Measurements from ENCODE around the gene CPXM2.
"Not testable (repeated sequence)": the region's sequence is repeated elsewhere in the genome, so short reads cannot be mapped to it uniquely, and the experiment has no call there.

Gene CPXM2

GRCh38 chr10:123766761-123767160 is 124.8 kb downstream of the CPXM2 start:
- DNase-seq = no peak

- no peak for DNase-seq
These were observed 125.6 kb downstream of the CPXM2 start for GRCh38 chr10:123766012-123766411.

- DNase-seq = no peak
These were observed 129.9 kb downstream of the CPXM2 start for GRCh38 chr10:123761666-123762230.

- no peak for DNase-seq
These were observed 130.6 kb downstream of the CPXM2 start for GRCh38 chr10:123761038-123761428.

GRCh38 chr10:123760356-123761037 is 131.1 kb downstream of the CPXM2 start:
- no peak for DNase-seq

- DNase-seq = no peak
These were observed 132.0 kb downstream of the CPXM2 start for GRCh38 chr10:123759501-123760031.

GRCh38 chr10:123759041-123759440 is 132.6 kb downstream of the CPXM2 start:
- DNase-seq = no peak

- no peak for DNase-seq
These were observed 133.8 kb downstream of the CPXM2 start for GRCh38 chr10:123757853-123758252.

- DNase-seq = no peak
These were observed 136.5 kb downstream of the CPXM2 start for GRCh38 chr10:123755061-123755460.

- no peak for DNase-seq
These were observed 137.5 kb downstream of the CPXM2 start for GRCh38 chr10:123754123-123754522.

GRCh38 chr10:123751342-123752134 is 140.1 kb downstream of the CPXM2 start:
- no peak for DNase-seq

- no peak for DNase-seq
These were observed 140.7 kb downstream of the CPXM2 start for GRCh38 chr10:123750901-123751300.

GRCh38 chr10:123748711-123749110 is 142.9 kb downstream of the CPXM2 start:
- DNase-seq = no peak

- no peak for DNase-seq
These were observed 144.2 kb downstream of the CPXM2 start for GRCh38 chr10:123747426-123747825.

GRCh38 chr10:123746942-123747341 is 144.7 kb downstream of the CPXM2 start:
- no peak for DNase-seq

GRCh38 chr10:123746520-123746919 is 145.1 kb downstream of the CPXM2 start:
- no peak for DNase-seq

GRCh38 chr10:123746061-123746460 is 145.5 kb downstream of the CPXM2 start:
- DNase-seq = no peak

GRCh38 chr10:123744224-123744536 is 147.4 kb downstream of the CPXM2 start:
- DNase-seq = no peak

- no peak for DNase-seq
These were observed 148.0 kb downstream of the CPXM2 start for GRCh38 chr10:123743441-123744223.

GRCh38 chr10:123742751-123743440 is 148.7 kb downstream of the CPXM2 start:
- no peak for DNase-seq

GRCh38 chr10:123741711-123742110 is 149.9 kb downstream of the CPXM2 start:
- DNase-seq = no peak

GRCh38 chr10:123741146-123741545 is 150.5 kb downstream of the CPXM2 start:
- DNase-seq = no peak

GRCh38 chr10:123736917-123737316 is 154.7 kb downstream of the CPXM2 start:
- not testable (repeated sequence) for DNase-seq

All from hematopoietic multipotent progenitor cell treated with erythropoietin and hydrocortisone succinate and interleukin-3 and kit ligand, for 6 days (in vitro differentiated cells).